Loucy (cell line): ENCODE results near the gene ERCC6L2.
A peak's percentile ranks its signal among the peaks of the same experiment; 100 is the strongest.

Source experiments
- H2AFZ ChIP-seq: fragments of 200-600 bp; sonication (generic); 2 replicates; pipeline ENCODE4 v1.6.0; 2016; ENCODE audit warnings: antibody characterized with exemption, mild to moderate bottlenecking, low read length, moderate library complexity
- H3F3A ChIP-seq: fragments of 200-600 bp; 2 replicates; pipeline ENCODE4 v1.6.0; 2016; ENCODE audit warnings: antibody characterized with exemption, low read depth, mild to moderate bottlenecking
- H3K27me3 ChIP-seq: fragments of 200-600 bp; sonication (generic); 2 replicates; pipeline ENCODE4 v1.6.1; 2014; ENCODE audit warnings: low read length, mild to moderate bottlenecking; ENCODE audit not compliant: insufficient read depth, poor library complexity, severe bottlenecking
- H3K36me3 ChIP-seq: fragments of 200-600 bp; sonication (generic); 2 replicates; pipeline ENCODE4 v1.6.1; 2016; ENCODE audit warnings: low read length; ENCODE audit not compliant: insufficient read depth
- H3K4me1 ChIP-seq: fragments of 200-600 bp; sonication (generic); 2 replicates; pipeline ENCODE4 v1.5.1; 2014; ENCODE audit warnings: low read length, mild to moderate bottlenecking; ENCODE audit not compliant: insufficient read depth, poor library complexity, severe bottlenecking
- H3K4me2 ChIP-seq: fragments of 200-600 bp; sonication (generic); 2 replicates; pipeline ENCODE4 v1.6.0; 2014; ENCODE audit warnings: antibody characterized with exemption, low read length, low read depth, mild to moderate bottlenecking; ENCODE audit not compliant: poor library complexity, severe bottlenecking
- H3K4me3 ChIP-seq: fragments of 200-600 bp; sonication (generic); 2 replicates; pipeline ENCODE4 v1.5.1; 2014; ENCODE audit warnings: low read length, mild to moderate bottlenecking, mixed read lengths; ENCODE audit not compliant: poor library complexity, severe bottlenecking
- H3K79me2 ChIP-seq: fragments of 200-600 bp; sonication (generic); 2 replicates; pipeline ENCODE4 v1.6.1; 2014; ENCODE audit warnings: low read length; ENCODE audit not compliant: insufficient read depth
- H3K9ac ChIP-seq: fragments of 200-600 bp; sonication (generic); 2 replicates; pipeline ENCODE4 v1.6.0; 2014; ENCODE audit warnings: mild to moderate bottlenecking, low read depth, low read length, moderate library complexity; ENCODE audit not compliant: poor library complexity, severe bottlenecking
- H3K9me2 ChIP-seq: fragments of 200-600 bp; sonication (generic); replicated peaks from 2 replicates; pipeline ENCODE4 v1.6.1; 2016; ENCODE audit warnings: low read depth, low read length, mixed read lengths
- H3K9me3 ChIP-seq: fragments of 200-600 bp; sonication (generic); 2 replicates; pipeline ENCODE4 v1.6.1; 2014; ENCODE audit warnings: mild to moderate bottlenecking, antibody characterized with exemption, low read length, low read depth; ENCODE audit not compliant: insufficient read depth
- H4K20me1 ChIP-seq: fragments of 200-600 bp; sonication (generic); 2 replicates; pipeline ENCODE4 v1.6.0; 2014; ENCODE audit warnings: antibody characterized with exemption, low read length, mild to moderate bottlenecking; ENCODE audit not compliant: insufficient read depth, poor library complexity, severe bottlenecking
- EZH2phosphoT487 ChIP-seq: fragments of 200-600 bp; IDR thresholded peaks from 2 replicates; pipeline ENCODE4 v1.6.1; 2018; ENCODE audit warnings: antibody characterized with exemption, mild to moderate bottlenecking, moderate library complexity, borderline replicate concordance
- TF ChIP-seq, protein P1 (sequence below): fragments of 200-600 bp; sonication (generic); conservative IDR thresholded peaks from 2 replicates; pipeline ENCODE4 v1.5.1; 2014; ENCODE audit warnings: mild to moderate bottlenecking, antibody characterized with exemption, low read length

The ERCC6L2 gene

DNA sequence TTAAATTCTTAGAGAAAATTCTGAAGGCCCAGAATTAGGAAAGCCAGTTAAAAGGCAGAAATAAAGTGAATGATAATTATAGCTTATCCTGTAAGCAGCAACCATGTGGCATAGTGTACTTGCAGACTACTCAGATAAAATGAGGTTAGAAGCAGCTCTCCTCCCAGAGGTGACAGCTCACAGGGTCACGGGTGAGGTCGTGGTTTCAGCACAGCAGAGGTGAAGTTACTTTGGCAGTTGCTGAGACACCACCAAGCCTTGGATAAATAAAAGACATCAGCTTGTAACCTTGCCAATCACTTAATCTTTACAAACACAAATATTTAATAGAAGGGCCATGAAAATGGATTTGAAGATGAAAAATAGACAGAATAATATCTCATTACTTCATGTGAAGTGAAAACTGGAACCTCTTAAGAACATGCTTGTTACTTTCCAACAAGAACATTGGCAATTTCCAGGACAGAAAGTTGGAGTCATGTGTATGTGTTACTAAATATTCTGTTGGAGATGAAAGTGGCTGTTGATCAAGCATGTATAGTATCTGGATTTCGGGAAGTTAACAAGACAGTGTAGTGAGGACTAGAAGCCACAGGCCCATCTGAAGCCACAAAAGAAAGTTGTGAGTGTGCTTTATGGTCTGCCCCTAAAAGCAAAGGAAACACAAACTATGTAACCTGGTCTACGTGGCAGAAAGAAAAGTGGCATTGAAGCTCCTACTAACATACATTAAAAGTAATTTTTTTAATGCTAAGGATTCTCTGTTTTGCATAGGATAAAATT is 134.4 kb downstream of the ERCC6L2 start:
- peak overlapping the region; percentile 56 for H3K4me2 ChIP-seq
- H3K4me3 ChIP-seq, result peak overlapping the region; percentile 36
- H3F3A ChIP-seq, result no peaks in the 10 kb centered on the region
- no peak overlapping the region for H2AFZ ChIP-seq
- peaks cover 40% of the 10 kb centered on the region; the same call in 1 of the 2 replicates for H3K36me3 ChIP-seq
- no peaks in the 10 kb centered on the region for H3K27me3 ChIP-seq
- no peaks in the 10 kb centered on the region for H3K79me2 ChIP-seq
- H3K4me1 ChIP-seq, result peaks cover 40% of the 10 kb centered on the region
- H4K20me1 ChIP-seq, result no peaks in the 10 kb centered on the region
- H3K9me3 ChIP-seq, result no peaks in the 10 kb centered on the region
- H3K9me2 ChIP-seq, result no peaks in the 10 kb centered on the region
- no peak for TF ChIP-seq EZH2phosphoT487
- H3K9ac ChIP-seq, result peak overlapping the region; percentile 19

DNA sequence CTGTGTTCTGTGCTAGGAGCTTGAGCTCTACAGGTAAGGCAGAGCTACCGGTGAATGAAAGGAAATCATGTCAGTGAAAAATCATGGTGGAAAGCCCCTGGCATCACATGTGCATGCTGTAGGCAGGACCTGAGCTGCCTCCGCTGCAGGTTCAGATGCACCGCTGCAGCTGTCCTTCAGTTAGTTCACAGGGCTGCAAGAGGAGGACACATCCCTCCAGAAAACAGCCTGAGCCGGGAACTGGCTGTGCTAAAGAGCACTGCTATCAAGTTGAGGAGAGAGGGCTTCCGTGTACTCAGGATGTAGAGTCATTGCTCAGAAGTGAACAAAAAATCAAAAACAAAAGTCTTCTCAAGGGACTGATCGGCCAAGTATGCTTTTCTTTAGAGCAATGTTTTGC is 138.6 kb downstream of the ERCC6L2 start:
- no peaks in the 10 kb centered on the region for H3K27me3 ChIP-seq
- H3K4me1 ChIP-seq, result peaks cover 31% of the 10 kb centered on the region
- peaks cover 19% of the 10 kb centered on the region; the same call in 1 of the 2 replicates for H3K36me3 ChIP-seq
- no peak overlapping the region for H3K4me2 ChIP-seq
- H4K20me1 ChIP-seq, result no peaks in the 10 kb centered on the region
- H3F3A ChIP-seq, result no peaks in the 10 kb centered on the region
- no peaks in the 10 kb centered on the region for H3K9me2 ChIP-seq
- H3K4me3 ChIP-seq, result no peak overlapping the region
- no peak overlapping the region for H3K9ac ChIP-seq
- no peak overlapping the region for H2AFZ ChIP-seq
- H3K9me3 ChIP-seq, result no peaks in the 10 kb centered on the region
- TF ChIP-seq, protein P1, sequence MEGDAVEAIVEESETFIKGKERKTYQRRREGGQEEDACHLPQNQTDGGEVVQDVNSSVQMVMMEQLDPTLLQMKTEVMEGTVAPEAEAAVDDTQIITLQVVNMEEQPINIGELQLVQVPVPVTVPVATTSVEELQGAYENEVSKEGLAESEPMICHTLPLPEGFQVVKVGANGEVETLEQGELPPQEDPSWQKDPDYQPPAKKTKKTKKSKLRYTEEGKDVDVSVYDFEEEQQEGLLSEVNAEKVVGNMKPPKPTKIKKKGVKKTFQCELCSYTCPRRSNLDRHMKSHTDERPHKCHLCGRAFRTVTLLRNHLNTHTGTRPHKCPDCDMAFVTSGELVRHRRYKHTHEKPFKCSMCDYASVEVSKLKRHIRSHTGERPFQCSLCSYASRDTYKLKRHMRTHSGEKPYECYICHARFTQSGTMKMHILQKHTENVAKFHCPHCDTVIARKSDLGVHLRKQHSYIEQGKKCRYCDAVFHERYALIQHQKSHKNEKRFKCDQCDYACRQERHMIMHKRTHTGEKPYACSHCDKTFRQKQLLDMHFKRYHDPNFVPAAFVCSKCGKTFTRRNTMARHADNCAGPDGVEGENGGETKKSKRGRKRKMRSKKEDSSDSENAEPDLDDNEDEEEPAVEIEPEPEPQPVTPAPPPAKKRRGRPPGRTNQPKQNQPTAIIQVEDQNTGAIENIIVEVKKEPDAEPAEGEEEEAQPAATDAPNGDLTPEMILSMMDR, result no peak
- TF ChIP-seq EZH2phosphoT487, result no peak
- no peaks in the 10 kb centered on the region for H3K79me2 ChIP-seq

DNA sequence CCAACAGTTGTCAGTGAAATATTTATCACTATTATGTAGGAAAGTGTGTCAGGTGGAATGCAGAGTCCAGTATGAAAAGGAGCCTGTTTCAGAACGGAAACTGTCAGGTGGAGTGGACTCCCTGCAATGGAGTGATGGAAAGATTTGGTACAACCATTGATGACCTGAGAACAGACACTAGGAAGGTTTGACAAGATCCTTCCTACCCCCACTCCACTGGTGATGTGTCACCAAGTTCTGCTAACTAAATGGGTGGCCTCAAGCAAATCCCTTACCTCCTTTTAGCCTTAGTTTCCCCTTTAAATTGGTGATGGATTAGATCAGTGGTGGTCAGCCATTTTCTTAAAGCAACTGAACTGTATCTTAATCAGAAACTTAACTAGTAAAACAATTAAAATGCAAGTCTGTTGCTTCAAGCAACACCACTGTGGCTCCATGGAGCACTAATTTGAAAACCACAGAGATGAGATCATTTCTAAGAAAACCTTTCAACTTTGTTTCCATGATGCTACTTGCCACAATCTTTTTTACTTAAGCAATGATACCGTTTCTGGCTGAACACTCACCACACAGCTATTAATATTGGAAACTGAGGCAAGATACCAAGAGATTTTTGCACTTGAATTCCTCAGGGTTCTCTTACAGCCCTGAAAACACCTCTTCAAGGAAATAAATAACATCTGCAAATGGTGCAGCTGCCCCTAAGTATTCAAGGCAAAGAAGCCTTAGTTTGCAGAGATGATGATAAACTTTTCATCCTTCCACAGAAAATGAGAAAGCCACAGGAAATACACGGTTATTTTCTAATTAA is 140.6 kb downstream of the ERCC6L2 start:
- H4K20me1 ChIP-seq, result no peaks in the 10 kb centered on the region
- TF ChIP-seq, protein P1, result no peak
- TF ChIP-seq EZH2phosphoT487, result no peak
- H3K4me2 ChIP-seq, result peak overlapping the region; percentile 12
- no peaks in the 10 kb centered on the region for H3K9me3 ChIP-seq
- H3F3A ChIP-seq, result no peaks in the 10 kb centered on the region
- peaks cover 15% of the 10 kb centered on the region; the same call in 1 of the 2 replicates for H3K36me3 ChIP-seq
- H3K4me1 ChIP-seq, result peaks cover 14% of the 10 kb centered on the region
- H3K9ac ChIP-seq, result no peak overlapping the region
- no peaks in the 10 kb centered on the region for H3K27me3 ChIP-seq
- H3K79me2 ChIP-seq, result no peaks in the 10 kb centered on the region
- H3K9me2 ChIP-seq, result no peaks in the 10 kb centered on the region
- no peak overlapping the region for H2AFZ ChIP-seq
- no peak overlapping the region for H3K4me3 ChIP-seq
